22Rv1 (cell line): ENCODE measurements around the gene TMEM151A.
"Not testable (repeated sequence)": the region's sequence is repeated elsewhere in the genome, so short reads cannot be mapped to it uniquely, and the experiment has no call there.

Source experiments
- H3K27ac ChIP-seq: fragments of 450-650 bp; 2 replicates; pipeline ENCODE4 v1.5.1; 2017
- CTCF ChIP-seq: fragments of 450-650 bp; IDR thresholded peaks from 2 replicates; pipeline ENCODE4 v1.5.1; 2017; ENCODE audit warnings: mild to moderate bottlenecking
- ZFX ChIP-seq: fragments of 450-650 bp; IDR thresholded peaks from 2 replicates; pipeline ENCODE4 v1.6.1; 2017; ENCODE audit warnings: antibody characterized with exemption, borderline replicate concordance

Gene TMEM151A

DNA sequence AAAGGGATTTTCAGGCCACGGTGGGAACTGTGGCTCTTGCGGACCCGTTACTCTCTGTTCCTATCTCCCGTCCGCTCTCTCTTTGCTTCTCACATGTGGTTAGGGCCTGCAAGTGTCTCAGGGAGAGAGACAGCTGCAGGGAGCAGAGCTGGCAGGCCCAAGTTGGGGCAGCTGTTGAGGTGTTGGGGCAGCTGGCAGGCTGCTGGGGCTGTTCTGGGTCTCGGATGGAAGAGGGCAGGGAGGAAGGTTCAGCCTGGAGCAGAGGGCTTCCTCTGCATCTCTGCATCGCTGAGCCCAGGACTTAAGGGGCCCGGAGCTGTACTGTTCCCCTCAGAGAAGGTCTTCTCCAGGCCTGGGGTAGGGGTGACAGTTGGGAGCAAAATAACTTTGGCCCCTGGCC is 16.3 kb upstream of the TMEM151A start:
- H3K27ac ChIP-seq: peak overlapping the region; percentile 27; the same call in 1 of the 2 replicates
- TF ChIP-seq CTCF: no peak
- no peak for TF ChIP-seq ZFX

DNA sequence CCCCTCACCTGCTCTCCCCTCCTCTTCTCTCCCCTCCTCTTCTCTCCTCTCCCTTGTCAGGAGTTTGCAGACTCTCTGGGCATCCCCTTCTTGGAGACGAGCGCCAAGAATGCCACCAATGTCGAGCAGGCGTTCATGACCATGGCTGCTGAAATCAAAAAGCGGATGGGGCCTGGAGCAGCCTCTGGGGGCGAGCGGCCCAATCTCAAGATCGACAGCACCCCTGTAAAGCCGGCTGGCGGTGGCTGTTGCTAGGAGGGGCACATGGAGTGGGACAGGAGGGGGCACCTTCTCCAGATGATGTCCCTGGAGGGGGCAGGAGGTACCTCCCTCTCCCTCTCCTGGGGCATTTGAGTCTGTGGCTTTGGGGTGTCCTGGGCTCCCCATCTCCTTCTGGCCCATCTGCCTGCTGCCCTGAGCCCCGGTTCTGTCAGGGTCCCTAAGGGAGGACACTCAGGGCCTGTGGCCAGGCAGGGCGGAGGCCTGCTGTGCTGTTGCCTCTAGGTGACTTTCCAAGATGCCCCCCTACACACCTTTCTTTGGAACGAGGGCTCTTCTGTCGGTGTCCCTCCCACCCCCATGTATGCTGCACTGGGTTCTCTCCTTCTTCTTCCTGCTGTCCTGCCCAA is 15.6 kb upstream of the TMEM151A start:
- no peak overlapping the region for H3K27ac ChIP-seq
- no peak for TF ChIP-seq CTCF
- no peak for TF ChIP-seq ZFX

- H3K27ac ChIP-seq: not testable (repeated sequence)
Observed at GRCh38 chr11:66276619-66277018, 15.1 kb upstream of the TMEM151A start.

- H3K27ac ChIP-seq: peak overlapping the region; percentile 77
Observed at GRCh38 chr11:66277064-66277463, 14.6 kb upstream of the TMEM151A start.

GRCh38 chr11:66277471-66278362 is 14.0 kb upstream of the TMEM151A start, which contains the start of gene CNIH2:
TSS of gene CNIH2 (plus strand) at chr11:66278175. CDS start at chr11:66278457, 282 bp downstream.
- peak within 1 kb of the TSS; percentile 77 for H3K27ac ChIP-seq
- no peak for TF ChIP-seq CTCF
- TF ChIP-seq ZFX: no peak

DNA sequence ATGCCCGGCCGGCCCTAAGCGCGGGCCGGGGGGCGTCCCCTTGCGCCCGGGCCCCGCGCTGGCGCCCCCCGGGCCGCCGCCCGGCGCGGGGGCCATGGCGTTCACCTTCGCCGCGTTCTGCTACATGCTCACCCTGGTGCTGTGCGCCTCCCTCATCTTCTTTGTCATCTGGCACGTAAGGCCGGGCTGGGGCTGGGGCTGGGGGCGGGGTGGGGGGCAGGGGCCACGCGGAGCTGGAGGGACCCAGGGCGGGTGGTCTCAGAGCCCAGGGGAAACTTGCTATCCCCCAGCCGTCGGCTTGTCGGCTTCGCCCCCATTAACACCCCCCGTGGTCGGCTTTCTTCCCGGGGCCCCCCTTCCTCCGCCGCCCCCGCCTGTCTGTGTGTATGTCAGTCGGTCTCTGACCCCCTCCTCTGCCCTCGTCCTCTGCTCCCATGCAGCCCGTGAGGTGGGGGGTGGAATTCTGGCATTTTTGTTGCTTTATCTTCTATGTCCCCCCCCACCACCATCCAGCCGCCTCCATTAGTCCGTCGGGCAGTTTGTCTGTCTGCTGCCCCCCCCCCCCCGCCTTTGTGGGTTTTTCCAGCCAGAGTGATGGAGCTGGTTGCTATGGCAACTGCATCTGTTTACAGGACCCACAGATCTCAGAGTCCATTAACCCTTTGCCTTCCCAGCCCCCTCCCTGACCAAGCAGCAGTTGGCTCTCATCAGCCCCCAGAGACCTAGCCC is 13.2 kb upstream of the TMEM151A start:
- H3K27ac ChIP-seq: peak overlapping the region; percentile 77
- no peak for TF ChIP-seq CTCF
- TF ChIP-seq ZFX: no peak

GRCh38 chr11:66279092-66279734 is 12.5 kb upstream of the TMEM151A start:
- TF ChIP-seq ZFX: no peak
- no peak for TF ChIP-seq CTCF
- H3K27ac ChIP-seq: 0 out of 2 replicates have a peak overlapping the region, but pooled peaks have one; percentile 77
